ENCODE data around the gene HRK.

GRCh38 chr12:116928504-116928903 lies 47.3 kb upstream of the HRK start:
- no peak for TF ChIP-seq EZH2 (IDR thresholded peaks at IDR 0.05)
- TF ChIP-seq POLR2AphosphoS5 (IDR thresholded peaks at IDR 0.05; ENCODE audit: borderline replicate concordance, low read depth, low read length): no peak
- TF ChIP-seq FOXP2 (optimal IDR thresholded peaks at IDR 0.05; ENCODE audit: control extremely low read depth, extremely low read length, insufficient read depth): no peak
